Kasumi-1 (cell line): ENCODE results near the gene BRSK2.

Experiments used
- DNase-seq, 2 experiments: peaks; one replicate each; lab custom pipeline; 2025; lab: John Stamatoyannopoulos, UW

The BRSK2 gene

DNA sequence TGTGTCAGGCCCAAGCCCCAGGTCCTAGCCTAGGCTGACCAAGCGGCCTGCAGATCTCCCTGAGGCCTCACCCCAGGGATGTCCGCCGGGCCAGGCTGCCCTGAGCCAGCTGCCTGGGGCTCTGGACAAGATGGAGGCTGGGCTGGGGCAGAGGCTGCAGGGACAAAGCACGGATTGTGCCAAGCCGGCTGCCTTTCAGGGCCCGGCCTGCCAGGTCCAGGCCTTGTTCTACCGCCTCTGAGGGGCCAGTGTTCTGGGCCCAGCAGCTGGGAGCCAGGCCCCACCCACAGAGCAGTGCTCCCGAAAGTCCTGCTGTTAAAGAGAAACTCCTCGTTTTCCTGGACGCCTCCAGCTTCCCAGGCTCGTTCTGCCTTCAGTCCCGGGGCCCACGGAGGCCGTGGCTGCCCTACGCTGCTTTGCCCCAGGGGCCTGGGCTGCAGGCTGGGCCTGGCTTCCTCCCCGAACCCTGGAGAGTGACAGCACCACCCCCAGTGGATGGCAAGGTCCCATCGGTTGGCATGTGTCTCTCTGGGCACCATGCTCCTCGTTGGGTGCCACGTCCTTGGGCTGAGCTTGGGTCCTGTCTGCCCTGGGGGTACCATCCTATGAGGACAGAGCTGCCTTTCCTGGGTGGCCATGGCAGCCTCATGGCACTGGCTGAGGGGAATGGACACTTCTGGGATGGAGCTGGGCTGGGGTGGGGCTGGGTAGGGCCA lies 7.6 kb downstream of the BRSK2 start:
- no peak for DNase-seq

DNA sequence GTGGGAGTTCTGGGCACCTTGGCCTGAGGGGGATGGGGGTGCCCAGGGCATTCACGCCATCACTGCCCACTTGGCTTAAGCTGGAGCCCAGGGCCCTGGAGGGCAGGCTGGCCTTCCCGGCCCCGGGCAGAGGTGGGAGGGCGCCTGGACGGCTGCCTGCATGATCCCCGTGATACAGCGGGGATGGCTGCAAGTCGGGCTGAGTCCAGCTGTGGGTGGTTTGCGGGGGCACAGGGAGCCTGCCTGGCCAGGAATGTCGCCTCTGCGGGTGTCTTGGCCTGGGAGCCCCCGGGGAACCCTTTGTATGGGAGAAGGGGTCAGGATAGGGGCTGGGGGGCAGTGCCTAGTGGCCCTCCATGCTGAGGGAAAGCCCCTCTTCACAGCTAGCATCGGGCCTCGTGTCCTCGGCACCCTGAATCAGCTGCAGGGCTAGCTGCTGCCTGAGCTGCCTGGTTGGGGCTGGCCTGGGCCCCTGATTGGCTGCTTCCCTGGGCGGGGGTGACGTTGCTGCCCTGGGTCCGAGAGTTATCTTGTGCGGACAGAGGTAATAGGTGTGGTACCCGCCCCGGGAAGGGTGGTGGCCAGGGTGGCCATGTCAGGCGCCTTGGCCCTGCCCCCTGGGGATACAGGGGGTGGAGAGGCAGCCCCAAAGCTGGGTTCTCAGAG lies 8.3 kb downstream of the BRSK2 start:
- no peak for DNase-seq

DNA sequence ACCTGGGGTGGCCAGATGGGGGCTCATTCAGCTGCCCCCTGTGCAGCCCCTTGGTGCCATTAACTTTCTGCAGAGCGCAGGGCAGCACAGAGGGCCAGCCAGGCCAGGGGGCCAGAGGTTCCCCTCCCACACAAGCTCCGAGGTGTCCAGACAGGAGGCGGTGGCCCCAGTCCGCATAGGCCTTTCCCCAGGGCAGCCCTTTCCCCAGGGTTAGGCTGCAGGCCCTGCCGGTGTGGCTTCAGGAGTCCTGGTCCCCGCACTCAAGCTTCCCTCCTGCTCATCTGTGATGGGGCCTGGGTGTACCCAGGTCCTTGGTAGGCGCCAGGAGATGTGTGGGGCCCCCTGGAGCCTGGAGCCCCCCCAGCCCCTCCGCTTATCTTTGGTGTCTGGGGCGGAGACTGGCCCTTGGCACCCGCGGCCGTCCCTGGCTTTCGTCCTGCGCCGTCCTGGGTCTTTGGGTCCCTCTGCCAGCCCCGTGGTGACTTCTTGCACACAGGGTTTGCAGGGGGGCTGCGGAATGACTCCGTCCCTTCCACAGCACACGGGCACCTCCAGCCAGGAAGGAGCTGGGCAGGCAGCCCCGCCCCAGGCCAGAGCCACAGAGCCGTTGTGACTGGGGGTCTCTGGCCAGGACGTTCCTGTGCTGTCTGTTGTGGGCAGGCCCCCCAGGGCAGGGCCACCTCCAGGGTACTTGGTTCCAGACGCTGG lies 8.9 kb downstream of the BRSK2 start:
- no peak for DNase-seq

DNA sequence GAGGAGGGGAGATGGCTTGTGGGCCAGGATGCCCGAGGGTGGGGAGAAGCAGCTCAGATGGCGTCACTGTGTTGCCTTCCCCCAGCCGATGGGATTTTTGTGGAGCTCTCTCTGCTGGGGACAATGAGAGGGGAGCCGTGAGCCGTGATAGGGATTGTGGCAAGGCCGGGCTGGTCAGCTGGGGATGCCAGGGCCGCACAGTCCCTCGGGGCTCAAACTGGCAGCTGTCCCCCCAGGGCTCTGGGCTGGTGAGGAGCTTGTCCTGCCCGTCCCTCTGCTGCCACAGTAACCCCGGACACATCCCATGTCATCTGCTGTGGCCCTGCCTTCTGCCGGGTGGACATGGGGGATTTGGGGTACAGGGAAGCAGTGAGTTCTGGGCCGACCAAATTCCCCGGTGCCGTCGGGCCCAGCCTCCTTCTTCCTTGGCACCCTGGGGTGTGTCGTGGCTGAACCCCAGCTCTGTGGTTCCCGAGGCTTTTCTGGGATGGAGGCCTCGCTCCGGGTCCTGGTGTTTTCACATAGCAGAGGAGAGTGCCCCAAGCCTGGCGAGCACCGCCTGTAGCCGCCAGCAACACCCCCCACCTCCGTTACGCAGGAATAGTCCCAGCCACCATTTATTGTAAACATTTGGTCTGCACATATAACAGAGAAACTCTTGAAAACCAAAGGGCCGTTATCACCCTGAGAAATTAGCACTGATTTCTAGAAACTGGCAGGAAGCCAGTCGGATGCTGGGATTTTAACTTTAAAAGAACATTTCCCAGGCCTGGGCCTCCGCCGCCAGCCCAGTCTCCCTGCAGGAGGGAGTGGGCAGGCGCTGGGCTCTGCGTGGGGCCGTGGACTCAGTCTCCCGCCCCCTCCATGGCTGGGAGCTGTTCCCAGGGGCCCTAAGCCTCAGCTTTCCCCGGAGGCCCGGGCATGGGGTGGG lies 9.9 kb downstream of the BRSK2 start:
- DNase-seq, result no peak

DNA sequence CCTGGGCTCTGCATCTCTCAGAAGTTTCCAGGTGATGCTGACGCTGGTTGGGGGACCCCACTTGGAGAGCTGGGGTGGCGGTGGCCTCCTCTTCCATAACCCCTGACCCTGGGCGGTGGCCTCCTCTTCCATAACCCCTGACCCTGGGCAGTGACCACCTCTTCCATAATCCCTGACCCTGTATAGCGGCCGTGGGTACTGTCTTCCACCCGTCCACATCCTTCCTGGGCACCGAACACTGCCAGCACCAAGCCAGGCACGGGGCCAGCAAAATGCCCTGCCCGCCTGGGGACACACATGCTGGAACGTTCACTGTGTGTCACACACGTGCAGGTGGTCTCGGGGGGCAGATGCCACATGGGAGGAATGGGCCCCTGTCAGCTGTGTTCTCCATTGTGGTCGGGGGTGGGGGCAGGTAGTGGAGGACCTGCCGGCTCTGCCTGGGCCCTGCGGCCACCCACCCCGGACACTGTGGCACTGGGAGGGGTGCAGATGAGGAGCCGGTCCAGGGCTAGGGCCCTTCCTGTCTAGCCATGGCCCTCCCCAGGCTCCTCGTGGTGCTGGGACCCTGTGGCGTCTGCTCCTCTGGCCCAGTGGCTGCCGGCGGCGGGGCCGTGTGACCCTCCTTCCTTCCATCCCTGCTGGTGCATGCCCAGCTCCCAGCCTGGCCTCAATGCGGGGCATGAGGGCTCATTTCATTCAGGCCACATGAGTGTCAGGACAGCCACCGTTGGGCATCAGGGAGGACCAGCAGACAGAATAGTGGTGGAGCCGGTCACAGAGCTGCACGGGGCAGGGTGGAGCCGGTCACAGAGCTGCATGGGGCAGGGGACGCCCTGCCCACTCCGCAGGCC lies 10.8 kb downstream of the BRSK2 start:
- no peak for DNase-seq

DNA sequence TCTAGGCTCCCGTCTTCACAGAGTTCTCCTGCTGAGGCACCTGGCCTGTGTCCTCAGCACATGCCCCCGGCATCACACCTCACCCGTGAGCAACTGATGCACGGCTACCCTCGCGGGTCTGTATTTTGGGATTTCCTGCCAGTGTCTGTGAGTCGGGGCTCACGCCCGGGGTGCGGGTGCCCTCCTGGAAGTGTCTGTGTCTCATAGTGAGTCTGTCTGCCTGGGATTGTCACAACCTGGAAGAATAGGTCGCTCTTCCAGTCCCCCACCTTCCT lies 11.4 kb downstream of the BRSK2 start:
- DNase-seq, result no peak

DNA sequence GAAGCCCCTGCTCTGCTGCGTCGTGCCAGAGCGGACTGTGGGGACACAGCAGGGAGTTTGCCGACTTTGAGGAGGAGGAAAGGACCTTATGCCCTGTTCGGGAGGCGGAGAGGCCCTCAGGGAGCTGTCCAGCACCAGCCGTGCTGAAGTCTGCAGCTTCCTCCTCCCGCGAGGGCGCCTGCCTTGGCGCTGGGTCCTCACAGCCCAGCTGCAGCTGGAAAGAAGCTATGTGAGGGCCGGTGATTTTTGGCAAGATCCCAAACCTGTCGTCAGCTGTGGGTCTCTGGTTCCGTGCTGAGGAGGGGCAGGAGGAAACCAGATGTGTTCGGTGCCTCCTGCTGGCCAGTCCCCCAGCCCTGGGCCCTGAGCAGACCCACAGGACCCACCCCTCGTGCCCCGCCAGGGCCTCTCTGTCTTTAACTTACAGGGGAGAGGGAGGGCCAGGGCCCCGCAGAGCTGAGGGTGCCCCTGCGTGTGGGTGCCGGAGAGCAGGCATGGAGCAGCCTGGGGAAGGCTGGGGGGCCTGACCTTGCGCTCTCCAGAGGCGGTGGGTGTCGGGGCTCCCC lies 12.0 kb downstream of the BRSK2 start:
- DNase-seq, result peak; percentile 72 to 81

DNA sequence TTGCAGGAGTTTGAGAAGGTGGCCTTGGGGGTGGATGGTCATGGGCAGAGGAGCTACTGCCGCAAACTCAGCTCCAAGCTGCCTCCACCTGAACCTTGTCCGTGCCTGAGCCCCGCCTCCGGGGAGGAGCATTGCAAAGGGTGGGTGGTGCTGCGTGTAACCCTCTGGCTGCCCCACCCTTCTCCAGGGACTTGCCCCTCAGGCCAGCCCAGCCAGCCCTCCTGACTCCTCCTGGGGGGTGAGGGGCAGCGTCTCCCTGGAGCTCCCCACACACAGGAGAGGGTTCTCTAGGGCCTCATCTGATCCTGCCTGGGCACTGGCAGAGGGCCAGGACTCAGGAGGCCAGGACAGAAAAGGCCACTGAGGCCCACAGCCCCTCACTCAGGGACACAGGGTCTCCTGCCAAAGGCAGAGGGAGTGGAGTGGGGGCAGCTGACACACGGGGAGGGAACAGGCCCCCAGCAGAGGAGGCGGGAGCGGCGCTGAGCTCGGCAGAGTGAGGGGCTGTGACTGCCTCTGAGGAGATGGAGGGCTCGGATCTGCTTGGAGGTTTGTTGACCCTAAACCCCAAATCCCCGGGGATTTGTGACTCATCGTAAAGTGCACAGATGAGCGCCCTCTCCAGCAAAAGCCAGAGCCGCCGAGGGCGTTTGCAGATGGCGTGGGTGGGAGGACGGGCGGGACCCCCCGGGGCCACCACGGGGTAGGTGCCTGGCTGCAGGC lies 12.8 kb downstream of the BRSK2 start:
- DNase-seq, result no peak

DNA sequence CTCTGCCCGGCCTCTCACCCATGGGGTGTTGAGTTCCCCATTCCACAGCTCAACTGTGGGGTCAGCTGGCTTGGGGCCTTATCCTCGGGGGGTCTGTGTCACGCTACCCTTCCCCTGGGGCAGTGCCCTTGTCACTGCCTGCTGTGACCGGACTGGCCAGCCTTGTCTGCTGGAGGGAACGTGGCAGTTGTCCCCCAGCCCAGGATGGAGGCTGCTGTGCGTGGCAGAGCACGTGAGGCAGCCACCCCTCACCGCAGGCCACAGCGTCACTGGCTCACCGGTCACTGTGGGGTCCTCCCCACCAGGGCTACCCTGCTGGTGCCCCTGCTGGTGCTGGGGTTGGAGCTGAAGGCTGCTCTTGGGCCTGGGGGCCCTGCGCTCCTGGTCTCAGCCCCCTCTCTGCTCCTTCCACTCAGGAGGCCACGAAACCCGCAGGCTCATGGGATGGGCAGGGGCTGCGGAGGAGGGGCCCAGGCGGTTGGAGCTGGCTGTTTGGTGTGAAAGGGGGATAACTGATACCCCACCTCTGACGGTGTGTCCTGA lies 13.4 kb downstream of the BRSK2 start:
- DNase-seq, result no peak

DNA sequence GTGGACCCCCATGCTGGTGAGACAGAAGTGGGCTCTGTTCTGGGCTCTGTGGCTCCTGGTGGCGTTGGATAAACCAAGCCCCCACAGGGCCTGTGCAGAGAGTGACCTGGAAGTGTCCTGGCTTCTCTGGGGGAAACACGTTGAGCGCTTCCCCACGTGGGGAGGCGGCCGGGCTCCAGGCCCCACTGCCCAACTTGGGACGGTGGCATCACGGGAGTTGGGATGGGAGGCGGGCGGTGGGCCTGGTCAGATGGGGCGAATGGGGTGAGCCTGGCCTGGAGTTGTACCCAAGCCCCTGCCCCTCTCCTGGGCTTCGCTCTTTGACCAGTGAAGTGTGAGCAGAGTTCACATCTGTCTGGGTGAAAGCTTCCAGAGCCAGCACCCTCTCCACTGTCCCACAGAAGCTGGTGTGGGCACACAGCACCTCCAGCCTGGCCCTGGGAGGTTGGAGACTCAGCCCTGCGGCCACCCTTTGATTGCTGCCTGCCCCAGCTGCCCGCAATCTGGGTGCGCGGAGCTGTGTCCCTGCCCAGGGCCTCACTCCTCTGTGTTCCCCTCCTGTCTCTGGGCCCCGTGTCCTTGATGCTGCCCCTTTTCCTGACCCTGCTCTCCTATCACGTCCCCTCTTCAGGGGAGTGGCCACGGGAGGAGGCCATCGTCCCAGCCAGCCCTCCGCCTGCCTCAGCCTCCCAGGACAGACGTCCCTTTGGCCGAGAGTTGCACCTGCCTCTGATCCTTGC lies 14.2 kb downstream of the BRSK2 start:
- DNase-seq, result no peak

DNA sequence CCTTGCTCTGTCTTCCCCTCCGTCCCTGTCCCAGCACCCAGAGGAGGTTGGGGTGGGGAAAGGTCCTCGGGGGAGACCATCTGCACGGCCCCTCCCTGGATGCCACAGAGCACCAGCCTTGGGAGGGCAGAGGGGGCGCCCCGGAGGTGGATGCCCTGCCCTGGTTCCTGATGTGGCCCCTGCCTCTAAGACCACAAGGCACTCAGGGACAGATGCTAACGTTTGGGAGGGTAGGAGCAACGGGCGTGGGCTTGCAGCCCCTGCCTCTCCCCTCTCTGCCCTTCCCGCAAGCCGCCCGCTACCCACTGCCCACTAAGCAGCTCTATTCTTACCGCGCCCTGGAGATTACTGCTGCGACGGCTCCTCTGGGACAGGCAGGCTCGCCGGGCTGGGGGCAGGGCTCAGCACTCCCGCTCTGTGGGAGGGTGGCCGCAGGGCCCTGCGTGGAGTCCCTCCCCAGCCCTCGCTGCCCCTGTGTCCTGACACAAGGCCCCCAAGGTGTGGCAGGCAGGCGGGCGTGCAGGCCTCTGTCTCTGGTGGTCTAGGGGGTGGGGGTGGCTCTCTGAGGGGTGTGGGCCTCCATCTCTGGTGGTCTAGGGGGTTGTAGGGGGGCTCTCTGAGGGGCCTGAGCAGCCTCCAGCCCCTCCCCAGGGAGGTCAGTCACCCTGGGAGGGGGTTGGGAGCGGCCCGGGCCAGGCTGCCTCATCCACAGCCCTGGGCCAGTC lies 14.9 kb downstream of the BRSK2 start:
- DNase-seq, result no peak

DNA sequence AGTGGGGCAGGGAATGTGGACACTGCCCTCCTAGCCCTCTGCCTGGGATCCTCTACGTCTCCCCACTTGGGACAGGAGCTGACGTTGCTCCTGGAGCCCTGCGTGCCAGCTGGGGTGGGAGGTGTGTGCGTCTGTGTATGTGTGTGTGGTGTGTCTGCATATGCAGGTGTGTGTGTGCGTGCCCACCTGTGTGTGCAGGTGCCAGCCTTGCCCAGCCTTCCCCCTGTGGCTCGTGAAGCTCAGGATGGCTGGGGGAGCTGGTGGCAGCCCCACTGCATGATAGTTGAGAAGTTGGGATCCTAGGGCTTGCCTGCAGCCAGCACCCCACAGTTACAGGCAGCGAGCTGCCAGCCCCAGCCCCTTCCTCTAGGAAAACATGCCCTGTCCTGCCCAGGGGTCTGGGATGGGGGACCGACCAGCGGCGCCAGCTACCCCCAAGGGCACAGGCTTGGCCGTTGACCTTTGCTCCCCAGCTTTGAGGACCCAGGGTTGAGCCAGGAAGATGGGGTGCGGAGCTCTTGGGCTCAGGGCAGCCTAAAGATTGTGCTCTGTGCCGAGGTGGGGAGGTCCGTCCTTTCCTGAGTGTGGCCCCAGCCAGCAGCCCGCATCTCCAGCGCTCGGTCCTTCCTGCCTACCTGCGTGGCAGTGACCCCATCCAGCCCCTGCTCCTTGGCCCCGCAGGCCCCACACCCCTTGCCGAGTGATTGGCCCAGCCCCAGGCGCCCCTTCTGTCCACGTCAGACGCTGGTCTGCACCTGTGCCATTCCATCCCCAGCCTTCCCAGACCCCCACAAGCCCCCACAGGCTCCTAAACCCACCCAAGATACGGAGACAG lies 15.7 kb downstream of the BRSK2 start:
- DNase-seq, result no peak

DNA sequence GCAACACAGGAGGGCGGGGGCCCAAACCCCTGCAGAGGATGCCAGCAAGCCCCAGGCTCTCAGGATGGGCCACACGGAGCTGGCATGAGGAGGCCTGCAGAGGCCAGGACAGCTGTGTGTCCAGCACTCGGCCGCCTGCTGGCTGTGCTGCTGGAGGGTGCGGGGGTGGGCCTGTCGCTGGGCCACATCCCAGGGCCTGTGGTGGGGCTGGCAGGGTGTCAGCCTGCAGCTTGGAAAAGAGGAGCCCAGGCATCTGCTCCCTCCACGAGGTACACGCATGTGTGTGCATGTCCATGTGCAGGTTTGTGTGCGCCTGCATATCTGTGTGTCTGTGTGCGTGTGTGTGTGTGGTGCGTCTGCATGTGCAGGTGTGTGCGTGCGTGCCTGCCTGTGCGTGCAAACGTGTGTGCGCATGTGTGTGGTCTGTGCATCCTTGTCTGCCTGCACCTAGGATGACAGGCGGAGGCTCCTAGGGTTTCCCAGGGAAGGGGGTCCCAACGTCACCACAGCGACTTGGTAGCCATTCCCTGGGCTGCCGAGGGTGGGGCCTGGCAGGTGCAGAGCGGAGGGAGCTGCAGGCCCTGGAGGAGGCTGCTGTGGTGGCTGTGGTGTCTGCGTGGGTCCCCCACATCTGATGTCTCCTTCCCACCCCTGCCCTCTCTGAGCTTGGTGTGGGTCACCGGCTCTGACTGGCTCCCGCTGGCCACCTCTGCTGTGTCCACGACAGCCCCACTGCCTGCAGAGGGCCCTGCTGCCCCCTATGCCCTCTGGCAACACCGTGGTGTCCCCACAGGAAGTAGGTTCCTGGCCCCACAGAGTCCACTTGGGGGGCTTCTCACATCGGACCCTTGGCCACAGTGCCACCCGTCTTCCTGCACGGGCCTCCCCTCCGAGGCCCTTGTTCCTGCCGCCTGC lies 17.1 kb downstream of the BRSK2 start:
- DNase-seq, result no peak

DNA sequence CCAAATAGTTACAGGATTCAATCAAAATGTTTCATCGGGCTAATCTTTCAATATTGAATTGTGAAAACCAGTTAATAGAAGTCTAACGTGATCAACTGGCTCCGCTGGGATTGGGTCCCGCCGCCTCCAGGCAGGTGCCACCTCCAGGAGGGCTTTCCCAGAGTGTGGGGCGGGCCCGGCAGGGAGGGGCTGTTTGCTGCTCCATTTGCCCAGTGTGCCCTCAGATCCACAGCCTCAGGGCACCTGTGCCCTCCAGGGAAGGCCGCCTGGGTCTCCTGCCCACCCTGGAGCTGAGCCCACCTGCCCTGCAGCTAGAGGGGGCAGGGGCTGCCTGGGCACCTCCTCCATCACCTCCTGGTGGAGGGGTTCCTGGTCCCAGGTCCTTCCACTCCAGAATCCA lies 17.9 kb downstream of the BRSK2 start:
- DNase-seq, result no peak

DNA sequence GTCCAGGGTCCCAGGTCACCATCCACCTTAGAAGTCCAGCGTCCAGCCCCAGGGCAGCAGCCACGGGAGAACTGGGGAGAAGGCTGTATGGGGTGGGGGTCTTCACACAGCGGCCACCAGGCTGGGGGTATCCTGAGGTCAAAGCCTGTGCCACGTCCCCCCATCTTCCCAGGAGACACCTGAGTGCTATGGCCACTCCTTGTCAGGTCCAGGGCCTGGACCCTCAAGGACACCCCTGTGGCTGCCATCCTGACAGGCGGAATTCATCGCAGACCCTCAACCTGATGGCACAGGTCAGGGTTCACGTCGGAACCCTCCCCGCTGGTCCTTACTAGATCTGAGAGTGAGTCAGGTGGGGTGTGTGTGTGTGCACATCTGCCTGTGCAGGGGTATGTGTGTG lies 18.6 kb downstream of the BRSK2 start:
- DNase-seq, result no peak

DNA sequence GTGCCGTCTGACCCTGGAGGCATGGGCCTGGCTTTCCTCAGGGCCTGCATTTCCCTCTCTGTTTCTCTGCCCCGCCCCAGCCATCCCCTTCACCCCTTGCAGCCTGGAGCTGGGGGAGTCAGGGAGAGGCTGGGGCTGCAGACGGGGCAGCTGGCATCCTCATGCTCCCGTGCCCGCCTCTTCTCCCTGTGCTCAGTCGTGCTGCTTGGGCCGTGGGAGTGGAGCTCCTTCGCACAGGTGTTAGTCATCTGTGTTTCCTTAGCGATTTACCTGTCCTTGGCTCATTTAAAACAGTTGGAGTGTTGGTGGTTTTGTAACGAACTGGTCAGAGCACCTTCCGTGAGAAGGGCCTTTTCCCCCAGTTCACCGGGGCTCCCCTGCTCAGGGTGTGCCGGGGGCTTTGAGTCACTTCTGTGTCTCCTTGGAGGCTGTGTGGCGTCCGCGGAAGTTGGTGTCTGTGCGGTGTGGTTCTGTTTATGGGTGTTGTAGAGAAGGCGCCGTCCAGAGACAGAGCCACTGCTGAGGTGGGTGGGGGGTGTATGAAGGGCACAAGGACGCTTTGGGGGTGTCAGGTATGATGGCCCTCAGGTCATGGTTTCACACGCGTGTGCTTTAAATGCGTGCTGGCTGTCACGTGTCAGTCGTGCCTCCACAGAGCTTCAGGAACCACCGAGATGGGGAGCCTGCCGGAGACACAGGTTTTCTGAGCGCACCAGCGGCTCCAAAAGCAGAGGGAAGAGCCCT lies 19.5 kb downstream of the BRSK2 start:
- no peak for DNase-seq
